Panc1 (cell line): ENCODE results near the gene PDLIM3. TPM values are rescaled to one million over a fixed set of nuclear protein-coding genes. Genes with fewer than 3 reads are reported as not detected.

Source experiments
- ATAC-seq: fragments of 200-7000 bp; cut with Tn5 transposase; 2 replicates; pipeline ENCODE4 v1.9.1; 2020; ENCODE audit warnings: mild to moderate bottlenecking, moderate library complexity
- BruUV-seq: library from RNA; stranded (reverse); fragments of 400-500 nt; replicated peaks from 2 replicates; lab custom pipeline; 2021; lab: Mats Ljungman, UMichigan
- CTCF ChIA-PET: fragments of 300-600 bp; sonication (Branson Sonifier 250); formaldehyde crosslinking; loops from one replicate; lab custom pipeline; 2022; ENCODE audit warnings: antibody characterized with exemption; lab: Charles Lee
- POLR2A ChIA-PET: fragments of 300-600 bp; sonication (Branson Sonifier 250); formaldehyde crosslinking; loops from one replicate; lab custom pipeline; 2022; ENCODE audit warnings: antibody characterized with exemption; lab: Charles Lee
- DNase-seq: peaks from one replicate; pipeline ENCODE4 v3.0.0-alpha.2; 2010; ENCODE audit warnings: low read depth, low spot score
- H3K27ac ChIP-seq: 2 replicates; pipeline ENCODE4 v1.5.1; 2011; ENCODE audit warnings: mild to moderate bottlenecking, low read length, inconsistent platforms
- H3K27me3 ChIP-seq: fragments of 200-500 bp; sonication (Bioruptor generic); 2 replicates; pipeline ENCODE4 v1.6.0; 2014; ENCODE audit warnings: low read length, inconsistent platforms; ENCODE audit not compliant: control insufficient read depth, insufficient read depth
- H3K36me3 ChIP-seq: fragments of 200-500 bp; sonication (Bioruptor generic); 2 replicates; pipeline ENCODE4 v1.5.1; 2014; ENCODE audit warnings: inconsistent platforms, mild to moderate bottlenecking, low read length, moderate library complexity; ENCODE audit not compliant: control insufficient read depth, insufficient read depth
- H3K4me1 ChIP-seq: 2 replicates; pipeline ENCODE4 v1.5.1; 2011; ENCODE audit warnings: inconsistent platforms, mild to moderate bottlenecking, low read length, moderate library complexity; ENCODE audit not compliant: control insufficient read depth, insufficient read depth
- H3K4me3 ChIP-seq, 2 experiments: 2 replicates each; pipeline ENCODE4 v1.5.1; 2011 to 2012; ENCODE audit warnings: low read depth in 2 of 2, low read length in 2 of 2, mild to moderate bottlenecking in 2 of 2, inconsistent platforms in 1 of 2, moderate library complexity in 1 of 2
- H3K9me3 ChIP-seq: fragments of 200-500 bp; sonication (Bioruptor generic); 2 replicates; pipeline ENCODE4 v1.5.1; 2014; ENCODE audit warnings: low read depth, mild to moderate bottlenecking, inconsistent platforms, low read length, moderate library complexity; ENCODE audit not compliant: control insufficient read depth, insufficient read depth
- CTCF ChIP-seq: fragments of 450-650 bp; IDR thresholded peaks from 2 replicates; pipeline ENCODE4 v1.5.1; 2017; ENCODE audit warnings: mild to moderate bottlenecking
- POLR2AphosphoS5 ChIP-seq: IDR thresholded peaks from 2 replicates; pipeline ENCODE4 v1.6.1; 2012; ENCODE audit warnings: mild to moderate bottlenecking, low read depth, low read length, moderate library complexity
- SIN3A ChIP-seq: IDR thresholded peaks from 2 replicates; pipeline ENCODE4 v1.6.1; 2012; ENCODE audit warnings: low read depth, mild to moderate bottlenecking, low read length, moderate library complexity, borderline replicate concordance; ENCODE audit not compliant: insufficient read depth
- TCF7L2 ChIP-seq: IDR thresholded peaks from 2 replicates; pipeline ENCODE4 v1.6.1; 2011; ENCODE audit warnings: mild to moderate bottlenecking, low read depth, low read length, inconsistent platforms
- in situ Hi-C: cut with HindIII; loops from 2 replicates; pipeline ENCODE4 v1.10.0; 2016; ENCODE audit warnings: low sequenced_read_pairs, low pct_unique_long_range_greater_than_20kb
- intact Hi-C: fragments of 100-400 bp; cut with micrococcal nuclease; formaldehyde crosslinking; loops from one replicate; pipeline ENCODE4 v1.10.0; 2022; ENCODE audit not compliant: unreplicated experiment
- total RNA-seq: library from RNA; stranded (reverse); gene quantifications from one replicate; pipeline ENCODE4 v1.2.1, GENCODE V29; 2021; ENCODE audit not compliant: unreplicated experiment
- TF ChIP-seq, protein P1 (sequence below), 2 experiments: IDR thresholded peaks; 2 replicates each; pipeline ENCODE4 v1.6.1; 2011 to 2012; ENCODE audit warnings: low read depth in 2 of 2, control low read depth in 1 of 2, low read length in 1 of 2, mild to moderate bottlenecking in 1 of 2, moderate library complexity in 1 of 2; ENCODE audit not compliant: insufficient read depth in 1 of 2

The PDLIM3 gene
- total RNA-seq, 1 experiment from 2014 or later = 0.10 TPM

DNA sequence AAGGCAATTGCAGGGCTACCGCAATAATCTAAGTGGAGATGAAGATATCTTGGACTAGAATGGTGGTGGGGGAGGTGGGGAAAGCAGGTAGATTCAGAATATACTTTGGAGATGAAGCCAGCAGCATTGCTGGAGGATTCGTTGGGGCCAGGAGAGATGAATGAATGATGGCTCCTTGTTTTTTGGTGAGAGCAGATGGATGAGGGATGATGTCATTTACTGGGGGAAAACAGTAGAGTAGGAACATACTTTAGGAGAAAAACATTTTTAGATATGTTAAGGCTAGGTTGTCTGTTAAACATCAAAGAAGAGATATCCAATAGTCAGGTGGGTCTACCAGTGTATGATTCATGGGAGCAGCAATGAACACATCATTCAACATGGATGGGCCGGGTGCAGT lies 69.6 kb downstream of the PDLIM3 start:
- in situ Hi-C loops (no loop called here), intact Hi-C loops (no loop called here)
- no TSS peak for BruUV-seq
- ATAC-seq = no peak
- Histone ChIP-seq H3K36me3 (no peaks in the 10 kb centered on the region; the same call in 1 of the 2 replicates), H3K4me1 (no peaks in the 10 kb centered on the region), H3K27ac (no peak overlapping the region), H3K27me3 (peaks cover 5% of the 10 kb centered on the region), H3K9me3 (no peaks in the 10 kb centered on the region), H3K4me3 (no peak overlapping the region)
- DNase-seq = no peak
- ChIA-PET CTCF (no interaction called here), POLR2A (no interaction called here)
- TF ChIP-seq POLR2AphosphoS5 = no peak
- no peak for TF ChIP-seq SIN3A
- TF ChIP-seq, protein P1, sequence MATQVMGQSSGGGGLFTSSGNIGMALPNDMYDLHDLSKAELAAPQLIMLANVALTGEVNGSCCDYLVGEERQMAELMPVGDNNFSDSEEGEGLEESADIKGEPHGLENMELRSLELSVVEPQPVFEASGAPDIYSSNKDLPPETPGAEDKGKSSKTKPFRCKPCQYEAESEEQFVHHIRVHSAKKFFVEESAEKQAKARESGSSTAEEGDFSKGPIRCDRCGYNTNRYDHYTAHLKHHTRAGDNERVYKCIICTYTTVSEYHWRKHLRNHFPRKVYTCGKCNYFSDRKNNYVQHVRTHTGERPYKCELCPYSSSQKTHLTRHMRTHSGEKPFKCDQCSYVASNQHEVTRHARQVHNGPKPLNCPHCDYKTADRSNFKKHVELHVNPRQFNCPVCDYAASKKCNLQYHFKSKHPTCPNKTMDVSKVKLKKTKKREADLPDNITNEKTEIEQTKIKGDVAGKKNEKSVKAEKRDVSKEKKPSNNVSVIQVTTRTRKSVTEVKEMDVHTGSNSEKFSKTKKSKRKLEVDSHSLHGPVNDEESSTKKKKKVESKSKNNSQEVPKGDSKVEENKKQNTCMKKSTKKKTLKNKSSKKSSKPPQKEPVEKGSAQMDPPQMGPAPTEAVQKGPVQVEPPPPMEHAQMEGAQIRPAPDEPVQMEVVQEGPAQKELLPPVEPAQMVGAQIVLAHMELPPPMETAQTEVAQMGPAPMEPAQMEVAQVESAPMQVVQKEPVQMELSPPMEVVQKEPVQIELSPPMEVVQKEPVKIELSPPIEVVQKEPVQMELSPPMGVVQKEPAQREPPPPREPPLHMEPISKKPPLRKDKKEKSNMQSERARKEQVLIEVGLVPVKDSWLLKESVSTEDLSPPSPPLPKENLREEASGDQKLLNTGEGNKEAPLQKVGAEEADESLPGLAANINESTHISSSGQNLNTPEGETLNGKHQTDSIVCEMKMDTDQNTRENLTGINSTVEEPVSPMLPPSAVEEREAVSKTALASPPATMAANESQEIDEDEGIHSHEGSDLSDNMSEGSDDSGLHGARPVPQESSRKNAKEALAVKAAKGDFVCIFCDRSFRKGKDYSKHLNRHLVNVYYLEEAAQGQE (IDR thresholded peaks at IDR 0.05; ENCODE audit: insufficient read depth in 1 of 2, low read depth in 2 of 2, low read length in 1 of 2) = no peak
- no peak for TF ChIP-seq TCF7L2
- no peak for TF ChIP-seq CTCF

- Histone ChIP-seq H3K4me3 (no peak overlapping the region), H3K36me3 (no peaks in the 10 kb centered on the region), H3K27me3 (peaks cover 7% of the 10 kb centered on the region), H3K27ac (no peak overlapping the region), H3K9me3 (no peaks in the 10 kb centered on the region), H3K4me1 (no peaks in the 10 kb centered on the region)
- TF ChIP-seq TCF7L2 (no peak), CTCF (no peak), POLR2AphosphoS5 (no peak), SIN3A (no peak)
- TF ChIP-seq, protein P1 (IDR thresholded peaks at IDR 0.05; ENCODE audit: insufficient read depth in 1 of 2, low read depth in 2 of 2, low read length in 1 of 2) = no peak
- no TSS peak for BruUV-seq
- intact Hi-C loops = no loop called here
- ATAC-seq (no peak), DNase-seq (no peak)
- ChIA-PET POLR2A (no interaction called here), CTCF (no interaction called here)
- in situ Hi-C loops = no loop called here
These were observed 70.4 kb downstream of the PDLIM3 start for GRCh38 chr4:185464887-185465286.
